Measurements from ENCODE around the gene ARHGAP6.

The ARHGAP6 gene

DNA sequence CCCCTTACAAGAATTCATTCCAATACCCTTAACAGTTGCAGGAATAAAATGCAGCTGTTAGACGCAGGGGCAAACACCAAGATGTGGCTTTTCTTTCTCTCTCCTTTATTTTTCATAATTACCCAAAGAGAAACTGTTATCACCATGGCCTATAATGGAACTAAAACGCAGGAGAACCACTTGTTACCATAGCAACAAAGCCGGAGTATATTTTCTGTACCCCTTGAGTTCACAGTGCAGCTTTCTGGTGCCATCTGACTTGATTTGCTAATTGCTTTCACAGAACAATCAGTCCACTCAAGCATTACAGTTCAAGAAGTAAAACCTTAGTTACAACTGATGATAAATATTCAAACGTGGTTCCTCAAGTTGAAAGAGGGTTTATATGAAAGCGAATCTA is 214.6 kb downstream of the ARHGAP6 start:
- Histone ChIP-seq H3K4me2 (ENCODE audit: low read depth, low read length) (no peak overlapping the region), H3K4me1 (ENCODE audit: low read length) (no peaks in the 10 kb centered on the region), H4K20me1 (ENCODE audit: insufficient read depth, low read length) (no peaks in the 10 kb centered on the region), H3K9me3 (replicated peaks; ENCODE audit: insufficient read depth, low read length) (no peaks in the 10 kb centered on the region), H2AFZ (ENCODE audit: low read length) (no peak overlapping the region), H3K36me3 (replicated peaks; ENCODE audit: insufficient read depth, low read length) (no peaks in the 10 kb centered on the region), H3K9ac (ENCODE audit: low read length) (no peak overlapping the region), H3K9me2 (replicated peaks; ENCODE audit: insufficient read depth, low read length) (no peaks in the 10 kb centered on the region), H3K27ac (ENCODE audit: low read length) (no peak overlapping the region), H3F3A (ENCODE audit: insufficient read depth, low read length) (no peaks in the 10 kb centered on the region), H3K27me3 (replicated peaks; ENCODE audit: insufficient read depth, low read length) (no peaks in the 10 kb centered on the region), H3K4me3 (ENCODE audit: low read length) (no peak overlapping the region), H3K79me2 (ENCODE audit: low read length) (no peaks in the 10 kb centered on the region)
- no peak for DNase-seq
- no peak for TF ChIP-seq EZH2 (optimal IDR thresholded peaks at IDR 0.05; ENCODE audit: low read depth, low read length)
- TF ChIP-seq EZH2phosphoT487 (IDR thresholded peaks at IDR 0.05; ENCODE audit: low read length), result no peak
- no peak for TF ChIP-seq CTCF (IDR thresholded peaks at IDR 0.05; ENCODE audit: low read length)

- Histone ChIP-seq H3K9me3 (replicated peaks; ENCODE audit: insufficient read depth, low read length) (no peaks in the 10 kb centered on the region), H2AFZ (ENCODE audit: low read length) (no peak overlapping the region), H4K20me1 (ENCODE audit: insufficient read depth, low read length) (no peaks in the 10 kb centered on the region), H3K79me2 (ENCODE audit: low read length) (no peaks in the 10 kb centered on the region), H3K9ac (ENCODE audit: low read length) (no peak overlapping the region), H3F3A (ENCODE audit: insufficient read depth, low read length) (no peaks in the 10 kb centered on the region), H3K4me3 (ENCODE audit: low read length) (no peak overlapping the region), H3K4me2 (ENCODE audit: low read depth, low read length) (no peak overlapping the region), H3K27ac (ENCODE audit: low read length) (no peak overlapping the region), H3K9me2 (replicated peaks; ENCODE audit: insufficient read depth, low read length) (no peaks in the 10 kb centered on the region), H3K36me3 (replicated peaks; ENCODE audit: insufficient read depth, low read length) (no peaks in the 10 kb centered on the region), H3K27me3 (replicated peaks; ENCODE audit: insufficient read depth, low read length) (no peaks in the 10 kb centered on the region), H3K4me1 (ENCODE audit: low read length) (no peaks in the 10 kb centered on the region)
- TF ChIP-seq EZH2 (optimal IDR thresholded peaks at IDR 0.05; ENCODE audit: low read depth, low read length) (no peak), EZH2phosphoT487 (IDR thresholded peaks at IDR 0.05; ENCODE audit: low read length) (no peak), CTCF (IDR thresholded peaks at IDR 0.05; ENCODE audit: low read length) (no peak)
- no peak for DNase-seq
These were observed 215.4 kb downstream of the ARHGAP6 start for GRCh38 chrX:11450354-11450753.

DNA sequence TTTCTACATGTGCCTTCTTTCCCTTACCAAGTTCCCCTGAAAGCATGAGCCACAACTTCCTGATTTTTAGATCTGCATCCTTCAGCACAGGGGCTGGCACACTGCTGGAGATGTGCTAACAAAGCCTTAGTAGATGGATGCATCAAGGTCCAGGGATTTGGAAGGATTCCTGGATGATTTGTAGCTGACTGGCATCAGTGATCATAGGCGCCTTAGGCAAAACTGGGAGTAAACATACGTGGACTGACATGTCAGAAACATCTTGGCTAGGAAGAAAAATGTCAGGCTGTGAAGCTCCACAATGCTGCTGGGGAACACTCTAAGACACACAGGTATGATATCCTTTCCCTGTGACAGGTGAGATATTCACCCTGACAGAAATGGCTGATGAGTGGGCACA is 216.1 kb downstream of the ARHGAP6 start:
- Histone ChIP-seq H3K9me3 (replicated peaks; ENCODE audit: insufficient read depth, low read length) (no peaks in the 10 kb centered on the region), H3K4me3 (ENCODE audit: low read length) (no peak overlapping the region), H3K27ac (ENCODE audit: low read length) (no peak overlapping the region), H3K36me3 (replicated peaks; ENCODE audit: insufficient read depth, low read length) (no peaks in the 10 kb centered on the region), H3K9ac (ENCODE audit: low read length) (no peak overlapping the region), H3K4me1 (ENCODE audit: low read length) (no peaks in the 10 kb centered on the region), H3K79me2 (ENCODE audit: low read length) (no peaks in the 10 kb centered on the region), H4K20me1 (ENCODE audit: insufficient read depth, low read length) (no peaks in the 10 kb centered on the region), H3K27me3 (replicated peaks; ENCODE audit: insufficient read depth, low read length) (no peaks in the 10 kb centered on the region), H3K9me2 (replicated peaks; ENCODE audit: insufficient read depth, low read length) (no peaks in the 10 kb centered on the region), H2AFZ (ENCODE audit: low read length) (no peak overlapping the region), H3F3A (ENCODE audit: insufficient read depth, low read length) (no peaks in the 10 kb centered on the region), H3K4me2 (ENCODE audit: low read depth, low read length) (no peak overlapping the region)
- no peak for TF ChIP-seq EZH2phosphoT487 (IDR thresholded peaks at IDR 0.05; ENCODE audit: low read length)
- no peak for TF ChIP-seq CTCF (IDR thresholded peaks at IDR 0.05; ENCODE audit: low read length)
- no peak for TF ChIP-seq EZH2 (optimal IDR thresholded peaks at IDR 0.05; ENCODE audit: low read depth, low read length)
- no peak for DNase-seq
